Dendritic cell treated with granulocyte-macrophage colony-stimulating factor and Interleukin-4, amounts not matched to agents 40 ng/mL and 50 ng/mL, for 4 days (primary cell): ENCODE data around the gene SPP1.
"Not testable (repeated sequence)": the region's sequence is repeated elsewhere in the genome, so short reads cannot be mapped to it uniquely, and the experiment has no call there.

Experiments
- H3K27ac Mint-ChIP-seq: one replicate; pipeline ENCODE4 v1.8.0; 2022; ENCODE audit warnings: mild to moderate bottlenecking, mixed read lengths
- H3K27me3 Mint-ChIP-seq: one replicate; pipeline ENCODE4 v1.8.0; 2022; ENCODE audit warnings: mild to moderate bottlenecking, mixed read lengths
- H3K36me3 Mint-ChIP-seq: one replicate; pipeline ENCODE4 v1.8.0; 2022; ENCODE audit warnings: low read depth, mixed read lengths
- H3K4me1 Mint-ChIP-seq: one replicate; pipeline ENCODE4 v1.8.0; 2022; ENCODE audit warnings: low read depth, mixed read lengths
- H3K4me3 Mint-ChIP-seq: one replicate; pipeline ENCODE4 v1.8.0; 2022; ENCODE audit warnings: mild to moderate bottlenecking, moderate library complexity, mixed read lengths
- H3K9me3 Mint-ChIP-seq: one replicate; pipeline ENCODE4 v1.8.0; 2022; ENCODE audit warnings: mixed read lengths
- intact Hi-C: fragments of 100-400 bp; cut with micrococcal nuclease; formaldehyde crosslinking; loops from one replicate; pipeline ENCODE4 v1.15.0; 2022

Gene SPP1

GRCh38 chr4:87975466-87975865 is at the start of gene SPP1:
TSS of gene SPP1 (plus strand) at chr4:87975714. CDS start at chr4:87976896, 1,182 bp downstream.
- no peak within 1 kb of the TSS for H3K27ac Mint-ChIP-seq

GRCh38 chr4:87926554-87927098 is 48.9 kb upstream of the SPP1 start:
- H3K4me1 Mint-ChIP-seq, result no peaks in the 10 kb centered on the region
- intact Hi-C loops, result no loop called here
- no peaks in the 10 kb centered on the region for H3K9me3 Mint-ChIP-seq
- H3K4me3 Mint-ChIP-seq, result no peak overlapping the region
- peaks cover 1% of the 10 kb centered on the region for H3K27me3 Mint-ChIP-seq
- no peaks in the 10 kb centered on the region for H3K36me3 Mint-ChIP-seq
- H3K27ac Mint-ChIP-seq, result no peak overlapping the region

More at GRCh38 chr4:87975466-87975865, at the start of gene SPP1:
- peak within 1 kb of the TSS; percentile 52 for H3K4me3 Mint-ChIP-seq
- H3K27me3 Mint-ChIP-seq, result peaks cover 21% of the 10 kb centered on the region
- intact Hi-C loops, result no loop called here
- H3K9me3 Mint-ChIP-seq, result no peaks in the 10 kb centered on the region
- no peaks in the 10 kb centered on the region for H3K36me3 Mint-ChIP-seq
- peaks cover 7% of the 10 kb centered on the region for H3K4me1 Mint-ChIP-seq

DNA sequence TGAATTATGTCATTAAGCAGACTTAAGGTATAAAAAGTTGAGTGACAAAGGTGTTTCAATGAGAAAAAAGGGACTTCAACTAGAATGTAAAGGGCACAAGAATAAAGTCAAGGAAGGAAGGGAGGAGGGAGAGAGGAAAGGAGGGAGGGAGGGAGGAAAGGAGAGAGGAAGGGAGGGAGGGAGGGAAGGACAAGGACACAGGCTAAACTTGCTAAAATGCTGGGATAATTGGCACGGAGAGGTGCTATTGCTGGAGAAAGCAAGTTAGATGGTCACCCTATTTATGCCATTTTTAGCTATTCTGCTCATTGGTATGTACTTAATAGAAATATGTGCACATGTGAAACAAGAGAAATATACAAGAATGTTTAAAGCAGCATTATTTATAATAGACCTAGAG is 44.9 kb upstream of the SPP1 start:
- no peaks in the 10 kb centered on the region for H3K4me1 Mint-ChIP-seq
- intact Hi-C loops, result no loop called here
- no peak overlapping the region for H3K27ac Mint-ChIP-seq
- no peaks in the 10 kb centered on the region for H3K27me3 Mint-ChIP-seq
- H3K4me3 Mint-ChIP-seq, result no peak overlapping the region
- H3K36me3 Mint-ChIP-seq, result no peaks in the 10 kb centered on the region
- H3K9me3 Mint-ChIP-seq, result no peaks in the 10 kb centered on the region

DNA sequence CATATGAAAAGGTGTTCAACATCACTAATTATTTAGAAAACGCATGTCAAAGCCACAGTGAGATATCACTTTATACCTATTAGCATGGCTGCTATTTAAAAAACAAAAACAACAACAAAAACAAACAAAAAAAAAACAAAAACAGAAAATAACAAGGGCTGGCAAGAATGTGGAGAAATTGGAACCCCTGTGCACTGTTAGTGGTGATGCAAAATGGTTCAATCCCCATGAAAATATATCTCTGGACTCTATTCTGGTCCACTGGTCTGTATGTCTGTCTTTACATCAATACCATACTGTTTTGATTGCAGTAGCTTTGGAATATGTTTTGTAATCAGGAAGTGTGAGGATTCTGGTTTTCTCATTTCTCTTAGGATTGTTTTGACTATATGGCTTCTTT is 43.6 kb upstream of the SPP1 start:
- no peaks in the 10 kb centered on the region for H3K27me3 Mint-ChIP-seq
- intact Hi-C loops, result no loop called here
- no peak overlapping the region for H3K4me3 Mint-ChIP-seq
- H3K4me1 Mint-ChIP-seq, result no peaks in the 10 kb centered on the region
- no peaks in the 10 kb centered on the region for H3K9me3 Mint-ChIP-seq
- H3K27ac Mint-ChIP-seq, result no peak overlapping the region
- H3K36me3 Mint-ChIP-seq, result no peaks in the 10 kb centered on the region

DNA sequence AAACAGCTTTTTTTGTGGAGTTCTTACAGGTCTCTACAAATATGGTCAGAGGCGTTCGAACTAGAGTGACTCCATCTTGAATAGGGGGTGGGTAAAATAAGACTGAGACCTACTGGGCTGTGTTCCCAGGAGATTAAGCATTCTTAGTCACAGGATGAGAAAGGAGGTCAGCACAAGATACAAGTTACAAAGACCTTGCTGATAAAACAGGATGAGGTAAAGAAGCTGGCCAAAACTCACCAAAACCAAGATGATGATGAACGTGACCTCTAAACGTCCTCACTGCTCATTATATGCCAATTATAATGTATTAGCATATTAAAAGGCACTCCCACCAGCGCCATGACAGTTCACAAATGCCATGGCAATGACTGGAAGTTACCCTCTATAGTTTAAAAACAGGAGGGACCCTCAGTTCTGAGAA is 42.8 kb upstream of the SPP1 start:
- Mint-ChIP-seq H3K9me3 (no peaks in the 10 kb centered on the region), H3K27ac (no peak overlapping the region), H3K4me3 (no peak overlapping the region), H3K4me1 (no peaks in the 10 kb centered on the region), H3K36me3 (no peaks in the 10 kb centered on the region), H3K27me3 (no peaks in the 10 kb centered on the region)
- intact Hi-C loops, result no loop called here

GRCh38 chr4:87933337-87933736 is 42.2 kb upstream of the SPP1 start:
- Mint-ChIP-seq H3K36me3 (no peaks in the 10 kb centered on the region), H3K27ac (no peak overlapping the region), H3K9me3 (no peaks in the 10 kb centered on the region), H3K27me3 (no peaks in the 10 kb centered on the region), H3K4me1 (no peaks in the 10 kb centered on the region), H3K4me3 (no peak overlapping the region)
- intact Hi-C loops, result no loop called here

DNA sequence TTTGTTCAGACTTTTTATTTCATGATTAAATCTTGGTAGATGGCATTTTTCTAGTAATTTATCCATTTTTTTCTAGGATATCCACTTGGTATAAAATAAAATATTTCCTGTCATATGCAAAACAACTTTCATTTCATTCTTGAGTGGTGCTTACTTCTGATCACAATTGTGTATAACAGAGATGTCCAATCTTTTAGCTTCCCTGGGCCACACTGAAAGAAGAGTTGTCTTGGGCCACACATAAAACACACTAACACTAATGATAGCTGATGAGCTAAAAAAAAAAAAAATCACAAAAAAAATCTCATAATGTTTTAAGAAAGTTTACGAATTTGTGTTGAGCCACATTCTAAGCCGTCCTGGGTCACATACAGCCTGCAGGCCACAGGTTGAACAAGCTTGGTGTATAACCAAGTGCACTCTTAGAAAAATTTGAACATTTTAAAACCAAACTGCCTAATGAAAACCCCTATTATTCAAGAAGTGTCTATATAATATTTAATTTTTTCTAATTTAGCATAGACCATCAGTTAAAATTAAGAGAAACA is 41.3 kb upstream of the SPP1 start:
- H3K4me1 Mint-ChIP-seq, result no peaks in the 10 kb centered on the region
- no peaks in the 10 kb centered on the region for H3K9me3 Mint-ChIP-seq
- H3K4me3 Mint-ChIP-seq, result no peak overlapping the region
- no peaks in the 10 kb centered on the region for H3K27me3 Mint-ChIP-seq
- intact Hi-C loops, result no loop called here
- H3K36me3 Mint-ChIP-seq, result no peaks in the 10 kb centered on the region
- no peak overlapping the region for H3K27ac Mint-ChIP-seq

GRCh38 chr4:87934973-87935372 is 40.5 kb upstream of the SPP1 start:
- Mint-ChIP-seq H3K9me3 (no peaks in the 10 kb centered on the region), H3K4me1 (no peaks in the 10 kb centered on the region), H3K27ac (no peak overlapping the region), H3K4me3 (no peak overlapping the region), H3K27me3 (no peaks in the 10 kb centered on the region), H3K36me3 (no peaks in the 10 kb centered on the region)
- intact Hi-C loops, result no loop called here

GRCh38 chr4:87935954-87936353 is 39.6 kb upstream of the SPP1 start:
- intact Hi-C loops, H3K27me3 Mint-ChIP-seq, H3K36me3 Mint-ChIP-seq, H3K9me3 Mint-ChIP-seq, H3K4me1 Mint-ChIP-seq, H3K27ac Mint-ChIP-seq, H3K4me3 Mint-ChIP-seq: not testable (repeated sequence)

DNA sequence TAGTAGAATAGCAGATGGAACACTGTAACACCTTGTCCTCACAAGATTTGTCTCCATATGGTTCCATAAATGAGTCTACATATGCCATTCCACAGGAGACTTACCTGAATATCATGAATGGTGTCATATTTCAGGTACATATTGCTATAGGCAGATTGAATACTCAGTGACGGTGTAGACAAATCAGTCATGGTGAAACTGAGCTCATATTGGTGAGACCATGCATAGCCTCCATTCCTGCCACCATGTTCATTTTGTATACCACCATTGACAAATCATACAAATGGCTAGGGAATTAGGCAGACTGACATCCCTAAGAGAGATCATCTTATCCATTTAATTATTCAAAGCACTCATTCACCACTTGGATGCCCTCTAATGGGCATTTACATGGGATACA is 38.0 kb upstream of the SPP1 start:
- H3K36me3 Mint-ChIP-seq, result no peaks in the 10 kb centered on the region
- H3K27me3 Mint-ChIP-seq, result no peaks in the 10 kb centered on the region

GRCh38 chr4:87938746-87939145 is 36.8 kb upstream of the SPP1 start:
- H3K27ac Mint-ChIP-seq, result no peak overlapping the region
- no peak overlapping the region for H3K4me3 Mint-ChIP-seq
- H3K27me3 Mint-ChIP-seq, result no peaks in the 10 kb centered on the region
- no peaks in the 10 kb centered on the region for H3K9me3 Mint-ChIP-seq
- no peaks in the 10 kb centered on the region for H3K36me3 Mint-ChIP-seq
- no peaks in the 10 kb centered on the region for H3K4me1 Mint-ChIP-seq
- intact Hi-C loops, result no loop called here

More for the DNA sequence above, 38.0 kb upstream of the SPP1 start:
- no peaks in the 10 kb centered on the region for H3K4me1 Mint-ChIP-seq
- H3K9me3 Mint-ChIP-seq, result no peaks in the 10 kb centered on the region
- H3K4me3 Mint-ChIP-seq, result no peak overlapping the region
- intact Hi-C loops, result no loop called here
- no peak overlapping the region for H3K27ac Mint-ChIP-seq

DNA sequence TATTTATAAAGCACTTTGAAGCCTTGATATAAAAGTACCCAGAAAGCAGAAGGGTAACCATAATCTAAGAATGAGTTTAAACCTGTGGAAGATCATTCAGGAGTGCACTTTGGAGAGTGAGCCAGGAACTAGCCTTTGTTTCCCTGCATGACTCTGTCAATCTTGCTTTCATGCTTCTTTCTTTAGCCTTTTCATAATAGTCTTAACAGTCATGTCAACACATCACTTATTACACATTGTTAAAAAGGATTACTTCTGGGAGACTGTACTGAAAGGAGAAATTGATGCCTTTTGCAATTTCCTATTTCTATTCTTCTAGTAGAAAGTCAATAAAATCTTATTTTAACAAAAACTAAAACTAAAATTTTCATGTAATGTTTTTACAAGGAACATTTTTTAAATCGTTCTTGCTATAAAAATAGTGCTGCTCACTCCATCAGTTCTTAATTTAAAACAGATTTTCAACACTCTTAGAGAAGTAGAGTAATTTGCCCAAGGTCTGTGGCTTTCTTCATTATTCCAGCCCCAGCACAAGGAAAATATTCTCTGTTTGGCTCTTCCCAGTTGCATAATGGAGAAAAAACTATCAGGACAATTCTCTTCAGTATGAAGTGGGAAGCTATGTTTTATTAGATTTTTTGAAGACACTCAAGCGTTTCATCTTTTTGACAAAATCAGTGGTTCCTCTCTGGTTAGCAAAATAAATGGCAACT is 35.4 kb upstream of the SPP1 start:
- intact Hi-C loops, result no loop called here
- H3K4me1 Mint-ChIP-seq, result no peaks in the 10 kb centered on the region
- H3K27ac Mint-ChIP-seq, result no peak overlapping the region
- no peaks in the 10 kb centered on the region for H3K27me3 Mint-ChIP-seq
- H3K4me3 Mint-ChIP-seq, result no peak overlapping the region
- H3K36me3 Mint-ChIP-seq, result no peaks in the 10 kb centered on the region
- H3K9me3 Mint-ChIP-seq, result no peaks in the 10 kb centered on the region

- not testable (repeated sequence) for H3K4me3 Mint-ChIP-seq, H3K4me1 Mint-ChIP-seq, H3K36me3 Mint-ChIP-seq
These were observed 34.7 kb upstream of the SPP1 start for GRCh38 chr4:87940809-87941208.

GRCh38 chr4:87941537-87942392 is 33.7 kb upstream of the SPP1 start:
- Mint-ChIP-seq H3K4me1 (no peaks in the 10 kb centered on the region), H3K27me3 (no peaks in the 10 kb centered on the region), H3K36me3 (no peaks in the 10 kb centered on the region), H3K4me3 (no peak overlapping the region), H3K9me3 (no peaks in the 10 kb centered on the region), H3K27ac (no peak overlapping the region)
- intact Hi-C loops, result no loop called here

More at GRCh38 chr4:87940809-87941208, 34.7 kb upstream of the SPP1 start:
- H3K27ac Mint-ChIP-seq, H3K9me3 Mint-ChIP-seq, H3K27me3 Mint-ChIP-seq, intact Hi-C loops: not testable (repeated sequence)
